IMR-90 (cell line): ENCODE results near the gene MAP3K1. TPM values are rescaled to one million over a fixed set of nuclear protein-coding genes. Genes with fewer than 3 reads are reported as not detected.

ENCODE experiments used
- ATAC-seq: fragments of 200-7000 bp; cut with Tn5 transposase; 2 replicates; pipeline ENCODE4 v1.9.1; 2020; ENCODE audit warnings: low read depth, mild to moderate bottlenecking, moderate library complexity
- BruUV-seq: library from RNA; stranded (reverse); fragments of 400-500 nt; replicated peaks from 2 replicates; lab custom pipeline; 2021; lab: Mats Ljungman, UMichigan
- CTCF ChIA-PET: fragments of 300-600 bp; formaldehyde crosslinking; extraction: SDS; loops from one replicate; lab custom pipeline; 2021; ENCODE audit warnings: antibody characterized with exemption; lab: Yijun Ruan, JAX
- POLR2A ChIA-PET: fragments of 300-600 bp; sonication (Branson Sonifier 250); formaldehyde crosslinking; loops from one replicate; lab custom pipeline; 2022; ENCODE audit warnings: antibody characterized with exemption; ENCODE audit not compliant: unreplicated experiment; lab: Charles Lee
- DNase-seq: peaks from one replicate; pipeline ENCODE4 v3.0.0; 2013
- H2AFZ ChIP-seq: replicated peaks from 2 replicates; pipeline ENCODE3; 2013; ENCODE audit warnings: low read length, mild to moderate bottlenecking; ENCODE audit not compliant: poor library complexity
- H2AK5ac ChIP-seq: 2 replicates; pipeline ENCODE4 v1.6.1; 2013; ENCODE audit warnings: low read depth, low read length, inconsistent platforms
- H2AK9ac ChIP-seq: replicated peaks from 2 replicates; pipeline ENCODE3; 2013; ENCODE audit warnings: mild to moderate bottlenecking, low read depth, low read length, moderate library complexity; ENCODE audit not compliant: poor library complexity
- H2BK120ac ChIP-seq: 2 replicates; pipeline ENCODE4 v1.6.1; 2013; ENCODE audit warnings: low read depth, low read length, inconsistent platforms
- H2BK15ac ChIP-seq: 3 replicates; pipeline ENCODE4 v1.6.1; 2013; ENCODE audit warnings: low read depth, low read length, inconsistent platforms
- H2BK20ac ChIP-seq: 2 replicates; pipeline ENCODE4 v1.6.1; 2013; ENCODE audit warnings: low read depth, mild to moderate bottlenecking, inconsistent platforms, low read length, moderate library complexity
- H2BK5ac ChIP-seq: 2 replicates; pipeline ENCODE4 v1.6.1; 2013; ENCODE audit warnings: mild to moderate bottlenecking, low read depth, low read length, inconsistent platforms; ENCODE audit not compliant: poor library complexity, severe bottlenecking
- H3K14ac ChIP-seq: replicated peaks from 2 replicates; pipeline ENCODE4 v1.6.1; 2013; ENCODE audit warnings: low read depth, low read length, inconsistent platforms
- H3K18ac ChIP-seq: 2 replicates; pipeline ENCODE4 v1.6.1; 2013; ENCODE audit warnings: low read depth, low read length, control low read depth
- H3K23ac ChIP-seq: 2 replicates; pipeline ENCODE4 v1.6.1; 2013; ENCODE audit warnings: low read depth, low read length, inconsistent platforms
- H3K27ac ChIP-seq: 2 replicates; pipeline ENCODE4 v1.5.1; 2013; ENCODE audit warnings: mild to moderate bottlenecking, control low read depth, low read length; ENCODE audit not compliant: insufficient read depth
- H3K27me3 ChIP-seq: 2 replicates; pipeline ENCODE4 v1.6.1; 2013; ENCODE audit warnings: low read length; ENCODE audit not compliant: control insufficient read depth, insufficient read depth
- H3K36me3 ChIP-seq: 2 replicates; pipeline ENCODE4 v1.6.1; 2013; ENCODE audit warnings: low read length, mixed read lengths; ENCODE audit not compliant: control insufficient read depth, insufficient read depth
- H3K4ac ChIP-seq: 2 replicates; pipeline ENCODE4 v1.6.1; 2013; ENCODE audit warnings: low read depth, low read length, inconsistent platforms
- H3K4me1 ChIP-seq: 2 replicates; pipeline ENCODE4 v1.6.1; 2013; ENCODE audit warnings: low read length, mixed read lengths; ENCODE audit not compliant: control insufficient read depth, insufficient read depth
- H3K4me2 ChIP-seq: 2 replicates; pipeline ENCODE4 v1.6.1; 2013; ENCODE audit warnings: low read depth, mild to moderate bottlenecking, control low read depth, low read length, moderate library complexity
- H3K4me3 ChIP-seq: 2 replicates; pipeline ENCODE4 v1.5.1; 2013; ENCODE audit warnings: low read depth, mild to moderate bottlenecking, control low read depth, low read length, moderate library complexity; ENCODE audit not compliant: insufficient read depth
- H3K56ac ChIP-seq: 2 replicates; pipeline ENCODE4 v1.6.1; 2013; ENCODE audit warnings: low read length, inconsistent platforms; ENCODE audit not compliant: insufficient read depth; ENCODE audit errors: extremely low read depth
- H3K79me1 ChIP-seq, 2 experiments: 2 replicates each; pipeline ENCODE4 v1.6.1; 2013; ENCODE audit warnings: low read length in 2 of 2, inconsistent platforms in 1 of 2, low read depth in 1 of 2
- H3K9ac ChIP-seq: 2 replicates; pipeline ENCODE4 v1.6.1; 2013; ENCODE audit warnings: low read depth, low read length, control low read depth
- H3K9me1 ChIP-seq: 2 replicates; pipeline ENCODE4 v1.6.1; 2013; ENCODE audit warnings: low read length, inconsistent platforms; ENCODE audit not compliant: insufficient read depth
- H3K9me3 ChIP-seq: 2 replicates; pipeline ENCODE4 v1.6.1; 2013; ENCODE audit warnings: low read length; ENCODE audit not compliant: control insufficient read depth, insufficient read depth
- H4K20me1 ChIP-seq: 2 replicates; pipeline ENCODE4 v1.6.1; 2013; ENCODE audit warnings: low read length, inconsistent platforms; ENCODE audit not compliant: insufficient read depth
- H4K5ac ChIP-seq: 2 replicates; pipeline ENCODE4 v1.6.1; 2013; ENCODE audit warnings: mild to moderate bottlenecking, low read depth, low read length, control low read depth
- H4K8ac ChIP-seq, 2 experiments: 2 replicates each; pipeline ENCODE4 v1.6.1; 2013; ENCODE audit warnings: low read depth in 2 of 2, low read length in 2 of 2, control low read depth in 1 of 2, inconsistent platforms in 1 of 2
- H4K91ac ChIP-seq: 2 replicates; pipeline ENCODE4 v1.6.1; 2013; ENCODE audit warnings: low read depth, low read length, inconsistent platforms; ENCODE audit not compliant: insufficient read depth
- BHLHE40 ChIP-seq: fragments of 150-350 bp; IDR thresholded peaks from 2 replicates; pipeline ENCODE4 v1.6.1; 2016; ENCODE audit warnings: mild to moderate bottlenecking, low read depth, low read length
- CEBPB ChIP-seq: IDR thresholded peaks from 2 replicates; pipeline ENCODE4 v1.6.1; 2012; ENCODE audit warnings: low read depth, low read length, improper control_type of control experiment
- CHD1 ChIP-seq: IDR thresholded peaks from 2 replicates; pipeline ENCODE4 v1.6.1; 2012; ENCODE audit warnings: low read depth, low read length, improper control_type of control experiment
- CTCF ChIP-seq: conservative IDR thresholded peaks from 2 replicates; pipeline ENCODE4 v1.5.1; 2012; ENCODE audit warnings: mild to moderate bottlenecking, low read depth, low read length, improper control_type of control experiment
- ELK1 ChIP-seq: fragments of 150-350 bp; IDR thresholded peaks from 2 replicates; pipeline ENCODE4 v1.6.1; 2016; ENCODE audit warnings: low read depth, mild to moderate bottlenecking, low read length, moderate library complexity, borderline replicate concordance
- FOS ChIP-seq: fragments of 150-350 bp; IDR thresholded peaks from 2 replicates; pipeline ENCODE4 v1.6.1; 2016; ENCODE audit warnings: low read depth, low read length
- MAFK ChIP-seq: IDR thresholded peaks from 2 replicates; pipeline ENCODE4 v1.6.1; 2012; ENCODE audit warnings: low read depth, low read length, improper control_type of control experiment
- MAZ ChIP-seq: IDR thresholded peaks from 2 replicates; pipeline ENCODE4 v1.6.1; 2012; ENCODE audit warnings: low read depth, mild to moderate bottlenecking, low read length, improper control_type of control experiment, moderate library complexity, borderline replicate concordance
- MXI1 ChIP-seq: IDR thresholded peaks from 2 replicates; pipeline ENCODE4 v1.6.1; 2012; ENCODE audit warnings: low read depth, mild to moderate bottlenecking, low read length, moderate library complexity, borderline replicate concordance
- NFE2L2 ChIP-seq: fragments of 150-350 bp; IDR thresholded peaks from 2 replicates; pipeline ENCODE4 v1.6.1; 2016; ENCODE audit warnings: low read depth, mild to moderate bottlenecking, low read length
- POLR2A ChIP-seq: IDR thresholded peaks from 2 replicates; pipeline ENCODE4 v1.6.1; 2012; ENCODE audit warnings: mild to moderate bottlenecking, low read depth, low read length
- RAD21 ChIP-seq: IDR thresholded peaks from 2 replicates; pipeline ENCODE4 v1.6.1; 2012; ENCODE audit warnings: low read length, improper control_type of control experiment
- RCOR1 ChIP-seq: IDR thresholded peaks from 2 replicates; pipeline ENCODE4 v1.6.1; 2012; ENCODE audit warnings: mild to moderate bottlenecking, low read length, improper control_type of control experiment; ENCODE audit not compliant: insufficient replicate concordance
- RFX5 ChIP-seq: IDR thresholded peaks from 2 replicates; pipeline ENCODE4 v1.8.0; 2012; ENCODE audit warnings: low read depth, mild to moderate bottlenecking, low read length, moderate library complexity
- SMC3 ChIP-seq: fragments of 150-350 bp; IDR thresholded peaks from 2 replicates; pipeline ENCODE4 v1.6.1; 2016; ENCODE audit warnings: low read depth, mild to moderate bottlenecking, antibody characterized with exemption, low read length, moderate library complexity
- USF2 ChIP-seq: fragments of 150-350 bp; IDR thresholded peaks from 2 replicates; pipeline ENCODE4 v1.6.1; 2017; ENCODE audit warnings: mild to moderate bottlenecking, antibody characterized with exemption, low read length, low read depth
- WGBS, 2 experiments: methylation state at CpG; one replicate each; pipeline versions ENCODE4 v1.1.5 to v1.1.7; 2013; ENCODE audit warnings: missing lambda C conversion rate in 2 of 2; ENCODE audit not compliant: insufficient read length in 1 of 2; ENCODE audit errors: extremely low coverage in 2 of 2; 5-methylcytosine and 5-hydroxymethylcytosine counted together
- dilution Hi-C: fragments of 300-500 bp; cut with HindIII; formaldehyde crosslinking; loops from one replicate; pipeline ENCODE4 v1.14.3; 2018; ENCODE audit warnings: low sequenced_read_pairs; ENCODE audit not compliant: unreplicated experiment
- in situ Hi-C: fragments of 300-500 bp; cut with MboI; formaldehyde crosslinking; loops from 3 replicates; pipeline ENCODE4 v1.14.3; 2019; ENCODE audit warnings: low sequenced_read_pairs, inconsistent platforms, mixed read lengths
- intact Hi-C: fragments of 100-400 bp; cut with micrococcal nuclease; formaldehyde crosslinking; loops from 2 replicates; pipeline ENCODE4 v1.10.0; 2022
- polyA plus RNA-seq, 3 experiments: library from polyadenylated mRNA; depleted of rRNA; stranded (reverse); fragments of >200 nt; gene quantifications; 2 replicates each; pipeline ENCODE4 v1.2.3, GENCODE V29; 2012; ENCODE audit warnings: low replicate concordance in 1 of 3
- total RNA-seq: library from RNA; depleted of rRNA; stranded (reverse); fragments of >200 nt; gene quantifications from 2 replicates; pipeline ENCODE4 v1.2.3, GENCODE V29; 2012

The MAP3K1 gene
- total and polyA plus RNA-seq, 2 of the 4 experiments (the other 2 are of a cell fraction) = 3.8 to 18.8 TPM

DNA sequence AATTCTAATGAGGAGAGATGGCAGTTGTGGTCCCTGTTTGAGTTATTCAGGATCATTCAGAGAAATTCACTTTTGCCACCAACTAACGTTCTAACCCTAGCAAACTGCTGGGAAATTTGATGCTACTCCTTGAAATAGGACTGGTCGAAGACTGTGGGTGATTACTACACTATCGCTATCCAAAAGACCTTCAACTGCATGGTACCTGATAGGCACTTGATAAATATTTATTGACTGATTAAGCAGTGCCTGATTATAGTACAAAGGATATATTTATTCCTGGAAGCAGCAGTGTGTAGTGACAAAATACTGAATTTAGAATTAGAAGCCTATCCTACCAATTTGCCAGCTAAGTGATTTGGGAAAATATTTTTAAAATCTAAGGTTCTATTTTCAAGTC, 14.1 kb upstream of the MAP3K1 start:
- Histone ChIP-seq H3K9me1 (no peaks in the 10 kb centered on the region; the same call in 1 of the 2 replicates), H3K9me3 (no peaks in the 10 kb centered on the region), H4K20me1 (no peaks in the 10 kb centered on the region), H3K14ac (no peak overlapping the region), H3K4me2 (no peak overlapping the region), H3K36me3 (no peaks in the 10 kb centered on the region), H4K5ac (no peak overlapping the region), H3K27me3 (peaks cover 3% of the 10 kb centered on the region; the same call in 1 of the 2 replicates), H2BK20ac (no peak overlapping the region), H3K4me1 (no peaks in the 10 kb centered on the region), H2AK9ac (no peak overlapping the region), H2AK5ac (no peak overlapping the region), H2BK15ac (no peak overlapping the region), H3K23ac (no peak overlapping the region), H3K18ac (no peak overlapping the region), H3K79me1 (no peaks in the 10 kb centered on the region), H3K9ac (no peak overlapping the region), H2BK5ac (no peak overlapping the region), H2AFZ (no peak overlapping the region), H4K91ac (no peak overlapping the region), H3K27ac (no peak overlapping the region), H3K4ac (no peak overlapping the region), H3K4me3 (no peak overlapping the region), H3K56ac (no peak overlapping the region), H4K8ac (no peak overlapping the region), H2BK120ac (no peak overlapping the region)
- DNase-seq = no peak
- no TSS peak for BruUV-seq
- ATAC-seq = no peak
- dilution Hi-C loops = no loop called here
- intact Hi-C loops = no loop called here
- in situ Hi-C loops = no loop called here
- TF ChIP-seq MXI1 = no peak
- no peak for TF ChIP-seq RFX5
- TF ChIP-seq BHLHE40 = no peak
- no peak for TF ChIP-seq FOS
- TF ChIP-seq MAFK = no peak
- no peak for TF ChIP-seq CTCF
- no peak for TF ChIP-seq POLR2A
- no peak for TF ChIP-seq CEBPB
- no peak for TF ChIP-seq RCOR1
- no peak for TF ChIP-seq SMC3
- no peak for TF ChIP-seq MAZ
- TF ChIP-seq CHD1 = no peak
- TF ChIP-seq USF2 = no peak
- TF ChIP-seq ELK1 = no peak
- no peak for TF ChIP-seq NFE2L2
- no peak for TF ChIP-seq RAD21
- ChIA-PET CTCF (interaction anchor here (1.0 kb wide), 1 partner anchor 13 kb away, joined by 3 read pairs; no protein-coding TSS in a partner anchor), POLR2A (no interaction called here)
- no CpG with 5 or more reads among the region's 3 CpGs for WGBS, 2 experiments
